ENCODE results near the gene GPATCH3. TPM values are rescaled to one million over a fixed set of nuclear protein-coding genes. Genes with fewer than 3 reads are reported as not detected.

The GPATCH3 gene
- total RNA-seq, 5 donors from 2014 or later (not counting 1 experiment from before 2014, with no cell fraction given): 23.6 to 28.6 (median 27.6) TPM

- Mint-ChIP-seq H3K4me1 (no peaks in the 10 kb centered on the region), H3K9me3 (no peaks in the 10 kb centered on the region), H3K27ac (no peak overlapping the region), H3K27me3 (no peaks in the 10 kb centered on the region), H3K4me3 (no peak overlapping the region), H3K36me3 (peaks cover 43% of the 10 kb centered on the region)
- Histone ChIP-seq H3K4me3 (ENCODE audit: control insufficient read depth in 1 of 2, extremely low read depth in 1 of 2, low read length in 1 of 2) (no peak overlapping the region), H3K36me3 (ENCODE audit: control insufficient read depth in 2 of 2, extremely low read depth in 1 of 2, insufficient read depth in 1 of 2, low read length in 1 of 2) (peaks cover 14 to 60% of the 10 kb centered on the region in 2 donors), H3K4me1 (ENCODE audit: control insufficient read depth in 1 of 2, extremely low read depth in 1 of 2, insufficient read depth in 2 of 2, low read length in 2 of 2) (no peaks in the 10 kb centered on the region), H3K9me3 (no peaks in the 10 kb centered on the region), H3K27ac (ENCODE audit: low read length) (no peak overlapping the region), H3K27me3 (replicated peaks in 1 of 2; ENCODE audit: control insufficient read depth in 2 of 2, extremely low read depth in 1 of 2, insufficient read depth in 2 of 2, low read length in 1 of 2) (no peaks in the 10 kb centered on the region)
- ChIA-PET POLR2A (no interaction called here), CTCF (no interaction called here)
- WGBS (ENCODE audit: insufficient coverage): 92% methylated on average over 2 of the region's 2 CpGs
- no peak for DNase-seq
- ATAC-seq (replicated peaks in 1 of 4): no peak
Measured at GRCh38 chr1:26945138-26945537, 44.9 kb upstream of the GPATCH3 start.

GRCh38 chr1:26942656-26943055, 42.4 kb upstream of the GPATCH3 start:
- Mint-ChIP-seq H3K27me3 (no peaks in the 10 kb centered on the region), H3K9me3 (no peaks in the 10 kb centered on the region), H3K4me1 (peaks cover 0 to 2% (median 1%) of the 10 kb centered on the region in 3 donors), H3K27ac (no peak overlapping the region), H3K36me3 (peaks cover 42% of the 10 kb centered on the region), H3K4me3 (no peak overlapping the region)
- ChIA-PET CTCF (no interaction called here), POLR2A (no interaction called here)
- ATAC-seq (replicated peaks in 1 of 4): no peak
- Histone ChIP-seq H3K27ac (ENCODE audit: low read length) (no peak overlapping the region), H3K9me3 (no peaks in the 10 kb centered on the region), H3K4me1 (ENCODE audit: control insufficient read depth in 1 of 2, extremely low read depth in 1 of 2, insufficient read depth in 2 of 2, low read length in 2 of 2) (peaks cover 0 to 3% of the 10 kb centered on the region in 2 experiments), H3K27me3 (replicated peaks in 1 of 2; ENCODE audit: control insufficient read depth in 2 of 2, extremely low read depth in 1 of 2, insufficient read depth in 2 of 2, low read length in 1 of 2) (no peaks in the 10 kb centered on the region), H3K36me3 (ENCODE audit: control insufficient read depth in 2 of 2, extremely low read depth in 1 of 2, insufficient read depth in 1 of 2, low read length in 1 of 2) (peaks cover 6 to 60% of the 10 kb centered on the region in 2 donors), H3K4me3 (ENCODE audit: control insufficient read depth in 1 of 2, extremely low read depth in 1 of 2, low read length in 1 of 2) (no peak overlapping the region)
- no peak for DNase-seq
- 96% methylated on average over 7 of the region's 12 CpGs for WGBS (ENCODE audit: insufficient coverage)

GRCh38 chr1:26941311-26941710, 41.0 kb upstream of the GPATCH3 start:
- Mint-ChIP-seq H3K27ac (no peak overlapping the region), H3K4me1 (peaks cover 0 to 2% (median 1%) of the 10 kb centered on the region in 3 donors), H3K36me3 (peaks cover 37% of the 10 kb centered on the region), H3K9me3 (no peaks in the 10 kb centered on the region), H3K4me3 (no peak overlapping the region), H3K27me3 (no peaks in the 10 kb centered on the region)
- H3K4me1 ChIP-seq (ENCODE audit: control insufficient read depth in 1 of 2, extremely low read depth in 1 of 2, insufficient read depth in 2 of 2, low read length in 2 of 2): peaks cover 0 to 3% of the 10 kb centered on the region in 2 experiments
- ChIA-PET POLR2A (no interaction called here), CTCF (no interaction called here)
- no peak for ATAC-seq (replicated peaks in 1 of 4)
- no peak overlapping the region for H3K4me3 ChIP-seq (ENCODE audit: control insufficient read depth in 1 of 2, extremely low read depth in 1 of 2, low read length in 1 of 2)
- H3K36me3 ChIP-seq (ENCODE audit: control insufficient read depth in 2 of 2, extremely low read depth in 1 of 2, insufficient read depth in 1 of 2, low read length in 1 of 2): peaks cover 2 to 62% of the 10 kb centered on the region in 2 donors
- H3K27me3 ChIP-seq (replicated peaks in 1 of 2; ENCODE audit: control insufficient read depth in 2 of 2, extremely low read depth in 1 of 2, insufficient read depth in 2 of 2, low read length in 1 of 2): no peaks in the 10 kb centered on the region
- no peak overlapping the region for H3K27ac ChIP-seq (ENCODE audit: low read length)
- whole genome bisulfite sequencing (ENCODE audit: insufficient coverage): 98% methylated on average over 8 of the region's 10 CpGs
- no peak for DNase-seq
- H3K9me3 ChIP-seq: no peaks in the 10 kb centered on the region

DNA sequence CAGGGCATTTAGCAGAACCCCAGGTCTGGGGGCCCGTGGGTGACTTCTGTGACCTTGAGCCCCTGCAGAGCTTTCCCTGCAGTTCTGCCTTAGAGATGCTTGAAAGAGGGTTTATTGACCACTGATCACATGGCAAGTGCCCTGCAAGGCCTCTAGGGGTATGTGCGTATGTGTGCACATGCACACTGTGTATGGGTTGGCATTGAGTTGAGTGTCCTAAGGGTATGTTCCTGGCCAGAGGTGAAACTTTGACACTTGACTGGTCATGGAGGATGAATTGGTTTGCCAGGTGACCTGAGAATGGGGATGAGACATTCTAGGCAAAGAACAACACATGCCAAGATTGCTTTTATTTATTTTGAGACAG, 38.4 kb upstream of the GPATCH3 start:
- Mint-ChIP-seq H3K27ac (no peak overlapping the region), H3K36me3 (peaks cover 34% of the 10 kb centered on the region), H3K4me1 (peaks cover 0 to 2% (median 1%) of the 10 kb centered on the region in 3 donors), H3K9me3 (no peaks in the 10 kb centered on the region), H3K4me3 (no peak overlapping the region), H3K27me3 (no peaks in the 10 kb centered on the region)
- 100% methylated on average over 1 of the region's 2 CpGs for WGBS (ENCODE audit: insufficient coverage)
- DNase-seq (no peak), ATAC-seq (replicated peaks in 1 of 4) (no peak)
- H3K36me3 ChIP-seq (ENCODE audit: control insufficient read depth in 2 of 2, extremely low read depth in 1 of 2, insufficient read depth in 1 of 2, low read length in 1 of 2): peaks cover 0 to 43% of the 10 kb centered on the region in 2 donors
- CTCF ChIA-PET: no interaction called here
- no peak overlapping the region for H3K27ac ChIP-seq (ENCODE audit: low read length)
- H3K4me1 ChIP-seq (ENCODE audit: control insufficient read depth in 1 of 2, extremely low read depth in 1 of 2, insufficient read depth in 2 of 2, low read length in 2 of 2): peaks cover 0 to 3% of the 10 kb centered on the region in 2 experiments
- H3K4me3 ChIP-seq (ENCODE audit: control insufficient read depth in 1 of 2, extremely low read depth in 1 of 2, low read length in 1 of 2): no peak overlapping the region
- H3K9me3 ChIP-seq: no peaks in the 10 kb centered on the region
- H3K27me3 ChIP-seq (replicated peaks in 1 of 2; ENCODE audit: control insufficient read depth in 2 of 2, extremely low read depth in 1 of 2, insufficient read depth in 2 of 2, low read length in 1 of 2): no peaks in the 10 kb centered on the region
- POLR2A ChIA-PET: no interaction called here

GRCh38 chr1:26938004-26938658, 37.9 kb upstream of the GPATCH3 start:
- no peak overlapping the region for H3K4me3 Mint-ChIP-seq
- H3K27me3 ChIP-seq (replicated peaks in 1 of 2; ENCODE audit: control insufficient read depth in 2 of 2, extremely low read depth in 1 of 2, insufficient read depth in 2 of 2, low read length in 1 of 2): no peaks in the 10 kb centered on the region
- no peak for ATAC-seq (replicated peaks in 1 of 4)
- peaks cover 0 to 3% of the 10 kb centered on the region in 2 experiments for H3K4me1 ChIP-seq (ENCODE audit: control insufficient read depth in 1 of 2, extremely low read depth in 1 of 2, insufficient read depth in 2 of 2, low read length in 2 of 2)
- H3K27ac Mint-ChIP-seq: no peak overlapping the region
- DNase-seq: no peak
- H3K27ac ChIP-seq (ENCODE audit: low read length): no peak overlapping the region
- peaks cover 0 to 38% of the 10 kb centered on the region in 2 donors for H3K36me3 ChIP-seq (ENCODE audit: control insufficient read depth in 2 of 2, extremely low read depth in 1 of 2, insufficient read depth in 1 of 2, low read length in 1 of 2)
- whole genome bisulfite sequencing (ENCODE audit: insufficient coverage): 100% methylated on average over 2 of the region's 4 CpGs
- peaks cover 35% of the 10 kb centered on the region for H3K36me3 Mint-ChIP-seq
- ChIA-PET POLR2A (no interaction called here), CTCF (interaction anchor here (0.6 kb wide), 2 partner anchors 16 to 313 kb away, joined by 3 to 7 read pairs; no protein-coding TSS in a partner anchor)
- no peaks in the 10 kb centered on the region for H3K9me3 Mint-ChIP-seq
- peaks cover 0 to 3% (median 1%) of the 10 kb centered on the region in 3 donors for H3K4me1 Mint-ChIP-seq
- no peak overlapping the region for H3K4me3 ChIP-seq (ENCODE audit: control insufficient read depth in 1 of 2, extremely low read depth in 1 of 2, low read length in 1 of 2)
- H3K9me3 ChIP-seq: no peaks in the 10 kb centered on the region
- H3K27me3 Mint-ChIP-seq: no peaks in the 10 kb centered on the region

DNA sequence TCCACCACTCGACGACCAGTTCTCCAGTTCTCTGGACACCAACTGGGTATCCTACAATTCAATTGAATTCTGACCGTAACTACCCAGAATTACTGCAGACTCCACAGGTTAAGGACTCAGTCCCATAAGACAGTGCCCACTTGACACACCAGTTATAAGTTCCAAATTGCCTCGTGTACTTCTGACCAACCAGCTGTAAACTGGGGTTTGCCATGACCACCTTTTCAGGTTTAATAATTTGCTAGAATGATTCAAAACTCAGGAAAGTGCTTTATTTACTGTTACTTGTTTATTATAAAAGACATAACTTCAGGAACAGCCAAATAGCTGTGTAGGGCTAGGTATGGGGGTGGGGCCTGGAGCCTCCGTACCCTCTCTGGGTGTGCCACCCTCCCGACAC, 36.6 kb upstream of the GPATCH3 start:
- Mint-ChIP-seq H3K9me3 (no peaks in the 10 kb centered on the region), H3K4me1 (peaks cover 5 to 8% (median 5%) of the 10 kb centered on the region in 3 donors), H3K4me3 (no peak overlapping the region), H3K36me3 (peaks cover 27% of the 10 kb centered on the region), H3K27ac (no peak overlapping the region), H3K27me3 (no peaks in the 10 kb centered on the region)
- ChIA-PET CTCF (no interaction called here), POLR2A (no interaction called here)
- Histone ChIP-seq H3K4me1 (ENCODE audit: control insufficient read depth in 1 of 2, extremely low read depth in 1 of 2, insufficient read depth in 2 of 2, low read length in 2 of 2) (peaks cover 0 to 3% of the 10 kb centered on the region in 2 experiments), H3K4me3 (ENCODE audit: control insufficient read depth in 1 of 2, extremely low read depth in 1 of 2, low read length in 1 of 2) (no peak overlapping the region), H3K27ac (ENCODE audit: low read length) (no peak overlapping the region), H3K36me3 (ENCODE audit: control insufficient read depth in 2 of 2, extremely low read depth in 1 of 2, insufficient read depth in 1 of 2, low read length in 1 of 2) (peaks cover 4 to 26% of the 10 kb centered on the region in 2 donors), H3K9me3 (no peaks in the 10 kb centered on the region), H3K27me3 (replicated peaks in 1 of 2; ENCODE audit: control insufficient read depth in 2 of 2, extremely low read depth in 1 of 2, insufficient read depth in 2 of 2, low read length in 1 of 2) (no peaks in the 10 kb centered on the region)
- DNase-seq (no peak), ATAC-seq (replicated peaks in 1 of 4) (no peak)
- 100% methylated on average over 2 of the region's 6 CpGs for WGBS (ENCODE audit: insufficient coverage)
